Measurements from ENCODE around the gene DMXL1. TPM values are rescaled to one million over a fixed set of nuclear protein-coding genes. Genes with fewer than 3 reads are reported as not detected.

The DMXL1 gene
- total RNA-seq, 1 donor from 2014 or later = 22.3 TPM

GRCh38 chr5:119291877-119292276, 221.0 kb downstream of the DMXL1 start:
- intact Hi-C loops (cut with micrococcal nuclease) = no loop called here
- Histone ChIP-seq H3K4me3 (no peak overlapping the region), H3K9me3 (replicated peaks) (no peaks in the 10 kb centered on the region), H3K4me1 (peaks cover 37% of the 10 kb centered on the region), H3K36me3 (no peaks in the 10 kb centered on the region), H3K27ac (replicated peaks) (no peak overlapping the region), H3K27me3 (ENCODE audit: low read depth) (no peaks in the 10 kb centered on the region)
- TF ChIP-seq CTCF (IDR thresholded peaks at IDR 0.05; ENCODE audit: borderline replicate concordance) = no peak
- DNase-seq = no peak

GRCh38 chr5:119292701-119293515, 222.0 kb downstream of the DMXL1 start:
- intact Hi-C loops (cut with micrococcal nuclease) = no loop called here
- no peak for DNase-seq
- Histone ChIP-seq H3K36me3 (no peaks in the 10 kb centered on the region), H3K4me3 (no peak overlapping the region), H3K9me3 (replicated peaks) (no peaks in the 10 kb centered on the region), H3K27me3 (ENCODE audit: low read depth) (no peaks in the 10 kb centered on the region), H3K27ac (replicated peaks) (no peak overlapping the region), H3K4me1 (peaks cover 28% of the 10 kb centered on the region)
- no peak for TF ChIP-seq CTCF (IDR thresholded peaks at IDR 0.05; ENCODE audit: borderline replicate concordance)

- Histone ChIP-seq H3K36me3 (no peaks in the 10 kb centered on the region), H3K4me1 (peaks cover 22% of the 10 kb centered on the region), H3K27ac (replicated peaks) (no peak overlapping the region), H3K9me3 (replicated peaks) (no peaks in the 10 kb centered on the region), H3K4me3 (no peak overlapping the region), H3K27me3 (ENCODE audit: low read depth) (no peaks in the 10 kb centered on the region)
- no peak for TF ChIP-seq CTCF (IDR thresholded peaks at IDR 0.05; ENCODE audit: borderline replicate concordance)
- intact Hi-C loops (cut with micrococcal nuclease) = no loop called here
- DNase-seq = no peak
Observed at GRCh38 chr5:119293516-119293829, 222.6 kb downstream of the DMXL1 start.

Small RNA genes within 50 kb of the gene (microRNA-seq; reads per million reads assigned to microRNA genes)
- gene MIR5706 = not detected

Other genes starting within 250 kb of the DMXL1 start
- 14.7 TPM for gene DTWD2, start 82.5 kb upstream of the DMXL1 start, total RNA-seq

All from left ventricle myocardium inferior (tissue), 1 donor.